ENCODE data around the gene KRTAP10-3.
A peak's percentile ranks its signal among the peaks of the same experiment; 100 is the strongest.
"Not testable (repeated sequence)": the region's sequence is repeated elsewhere in the genome, so short reads cannot be mapped to it uniquely, and the experiment has no call there.

The KRTAP10-3 gene, protein sequence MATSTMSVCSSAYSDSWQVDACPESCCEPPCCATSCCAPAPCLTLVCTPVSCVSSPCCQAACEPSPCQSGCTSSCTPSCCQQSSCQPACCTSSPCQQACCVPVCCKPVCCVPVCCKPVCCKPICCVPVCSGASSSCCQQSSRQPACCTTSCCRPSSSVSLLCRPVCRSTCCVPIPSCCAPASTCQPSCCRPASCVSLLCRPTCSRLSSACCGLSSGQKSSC

DNA sequence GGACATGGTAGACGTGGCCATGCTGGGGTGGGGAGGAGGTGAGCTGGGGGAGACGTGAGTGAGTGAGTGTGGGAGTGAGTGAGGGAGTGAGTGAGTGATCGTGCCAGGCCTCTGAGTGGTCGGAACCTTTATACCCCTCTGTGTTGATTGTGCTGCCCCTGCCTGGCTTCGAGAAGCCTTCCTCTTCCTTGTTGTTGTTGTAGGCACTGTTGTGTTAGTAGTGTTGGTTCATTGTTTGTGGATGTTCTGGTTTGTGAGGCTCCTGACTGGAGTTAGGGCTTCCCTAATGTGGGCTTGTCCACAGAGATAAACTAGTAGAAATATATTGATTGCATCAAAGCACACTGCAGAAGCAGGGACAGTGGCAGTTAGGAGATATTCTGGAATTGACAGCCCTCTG lies at the start of gene KRTAP10-3:
Gene KRTAP10-3 (minus strand): TSS at position 101 of the 400 bp plus-strand sequence. CDS start 80 bp downstream, at position 21.
- no peak within 1 kb of the TSS for H3K4me3 Mint-ChIP-seq
- no peaks in the 10 kb centered on the region for H3K36me3 Mint-ChIP-seq (ENCODE audit: low read depth)
- peaks cover 7% of the 10 kb centered on the region for H3K9me3 Mint-ChIP-seq
- no peaks in the 10 kb centered on the region for H3K27me3 Mint-ChIP-seq
- H3K4me1 Mint-ChIP-seq (ENCODE audit: low read depth) = no peaks in the 10 kb centered on the region
- no peak within 1 kb of the TSS for H3K27ac Mint-ChIP-seq

DNA sequence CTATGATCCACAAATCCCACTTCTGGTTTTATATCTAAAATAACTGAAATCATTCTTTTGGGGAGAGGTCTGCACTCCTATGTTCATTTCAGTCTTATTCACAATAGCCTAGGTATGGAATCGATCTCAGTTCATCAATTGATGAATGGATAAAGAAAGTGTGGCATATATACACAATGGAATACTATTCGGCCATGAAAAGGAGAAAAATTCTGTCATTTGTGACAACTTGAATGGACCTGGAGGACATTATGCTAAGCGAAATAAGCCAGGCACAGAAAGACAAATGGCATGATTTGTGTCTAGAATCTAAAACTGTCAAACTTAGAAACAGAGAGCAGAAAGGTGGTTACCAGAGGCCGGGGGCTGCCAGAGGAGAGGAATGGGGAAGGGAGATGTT lies 47.9 kb upstream of the KRTAP10-3 start:
- H3K4me1 Mint-ChIP-seq (ENCODE audit: low read depth) = no peaks in the 10 kb centered on the region
- peaks cover 6% of the 10 kb centered on the region for H3K27me3 Mint-ChIP-seq
- H3K36me3 Mint-ChIP-seq (ENCODE audit: low read depth) = peaks cover 6% of the 10 kb centered on the region
- H3K27ac Mint-ChIP-seq = no peak overlapping the region
- peaks cover 27% of the 10 kb centered on the region for H3K9me3 Mint-ChIP-seq
- H3K4me3 Mint-ChIP-seq = no peak overlapping the region

DNA sequence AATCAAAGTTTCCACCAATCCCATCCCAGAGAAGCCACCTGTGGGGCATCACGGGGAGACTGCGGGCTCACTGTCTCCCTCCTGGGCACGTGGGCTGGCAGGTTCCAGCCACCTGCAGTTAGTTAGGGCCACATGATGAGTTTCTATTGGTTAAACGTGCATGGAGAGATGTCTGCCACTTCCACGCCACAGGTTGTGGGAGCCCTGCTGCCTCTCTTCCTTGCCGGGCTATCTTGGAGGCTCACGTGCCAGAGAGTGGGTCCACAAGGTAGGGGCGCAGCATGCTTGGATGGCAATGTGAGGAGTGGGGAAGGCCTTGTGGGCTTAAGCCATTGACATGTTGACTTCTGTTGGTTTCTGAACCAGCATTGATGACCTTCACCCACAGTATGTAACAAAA lies 45.3 kb upstream of the KRTAP10-3 start:
- Mint-ChIP-seq H3K27ac (no peak overlapping the region), H3K9me3 (peaks cover 8% of the 10 kb centered on the region), H3K4me3 (no peak overlapping the region), H3K27me3 (peaks cover 6% of the 10 kb centered on the region), H3K4me1 (ENCODE audit: low read depth) (no peaks in the 10 kb centered on the region), H3K36me3 (ENCODE audit: low read depth) (no peaks in the 10 kb centered on the region)

DNA sequence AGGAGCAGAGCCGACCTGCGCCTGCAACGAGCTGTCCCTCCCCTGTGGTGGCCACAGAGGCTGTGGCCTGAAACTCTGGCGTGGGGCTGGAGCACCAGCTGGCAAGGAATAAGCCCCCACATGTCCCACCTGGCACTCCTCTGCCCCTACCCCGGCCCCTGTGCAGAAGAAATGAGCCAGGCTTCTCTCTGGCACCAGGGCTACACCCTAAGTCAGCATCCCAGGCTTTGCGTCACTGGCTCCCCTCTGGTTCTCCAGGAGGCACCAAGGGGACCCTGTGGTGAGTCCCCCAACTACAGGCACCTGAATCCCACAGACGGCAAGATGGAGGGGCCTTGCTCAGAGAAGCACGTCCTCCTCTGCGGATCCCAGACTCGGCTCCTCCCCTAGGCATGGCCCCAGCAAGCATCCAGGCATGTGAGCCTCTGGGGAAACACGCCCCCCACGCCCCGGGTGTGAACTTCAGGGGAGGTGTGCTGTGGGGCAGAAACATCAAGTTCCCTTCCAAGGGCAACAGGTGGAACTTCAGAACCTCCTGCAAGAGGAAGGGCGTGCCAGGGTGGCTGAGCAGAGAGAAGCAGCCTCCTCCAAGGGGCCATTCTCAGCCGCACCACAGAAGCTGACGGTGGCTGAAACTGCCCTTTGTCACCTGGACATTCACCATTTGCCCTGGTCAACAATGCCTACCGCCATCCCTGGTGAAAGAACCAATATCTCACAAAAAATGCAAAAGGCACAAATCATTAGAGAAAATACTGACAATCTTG lies 44.7 kb upstream of the KRTAP10-3 start:
- Mint-ChIP-seq H3K27ac (no peak overlapping the region), H3K9me3 (peaks cover 11% of the 10 kb centered on the region), H3K36me3 (ENCODE audit: low read depth) (no peaks in the 10 kb centered on the region), H3K4me3 (no peak overlapping the region), H3K4me1 (ENCODE audit: low read depth) (no peaks in the 10 kb centered on the region), H3K27me3 (peaks cover 11% of the 10 kb centered on the region)

DNA sequence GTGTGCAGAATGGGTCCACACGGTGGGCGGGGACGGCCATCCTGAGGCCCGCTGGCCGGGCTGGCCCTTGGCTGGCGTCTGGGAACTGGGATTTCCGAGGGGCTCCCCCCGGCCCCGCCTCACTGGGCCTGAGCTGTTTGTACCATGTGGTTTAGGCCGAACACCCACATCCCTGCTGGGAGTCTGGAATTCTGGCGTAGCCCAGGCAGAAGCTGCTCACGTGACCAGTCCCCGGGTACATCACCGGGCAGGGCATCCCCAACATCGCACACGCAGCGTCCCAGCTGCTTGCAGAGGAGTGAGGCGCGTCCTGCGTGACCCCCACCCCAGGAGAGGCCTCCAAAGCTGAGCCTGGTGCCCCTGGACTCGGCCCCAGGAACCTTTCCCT lies 43.9 kb upstream of the KRTAP10-3 start:
- H3K27ac Mint-ChIP-seq = no peak overlapping the region
- no peaks in the 10 kb centered on the region for H3K4me1 Mint-ChIP-seq (ENCODE audit: low read depth)
- peaks cover 7% of the 10 kb centered on the region for H3K9me3 Mint-ChIP-seq
- peaks cover 11% of the 10 kb centered on the region for H3K27me3 Mint-ChIP-seq
- no peaks in the 10 kb centered on the region for H3K36me3 Mint-ChIP-seq (ENCODE audit: low read depth)
- H3K4me3 Mint-ChIP-seq = no peak overlapping the region

DNA sequence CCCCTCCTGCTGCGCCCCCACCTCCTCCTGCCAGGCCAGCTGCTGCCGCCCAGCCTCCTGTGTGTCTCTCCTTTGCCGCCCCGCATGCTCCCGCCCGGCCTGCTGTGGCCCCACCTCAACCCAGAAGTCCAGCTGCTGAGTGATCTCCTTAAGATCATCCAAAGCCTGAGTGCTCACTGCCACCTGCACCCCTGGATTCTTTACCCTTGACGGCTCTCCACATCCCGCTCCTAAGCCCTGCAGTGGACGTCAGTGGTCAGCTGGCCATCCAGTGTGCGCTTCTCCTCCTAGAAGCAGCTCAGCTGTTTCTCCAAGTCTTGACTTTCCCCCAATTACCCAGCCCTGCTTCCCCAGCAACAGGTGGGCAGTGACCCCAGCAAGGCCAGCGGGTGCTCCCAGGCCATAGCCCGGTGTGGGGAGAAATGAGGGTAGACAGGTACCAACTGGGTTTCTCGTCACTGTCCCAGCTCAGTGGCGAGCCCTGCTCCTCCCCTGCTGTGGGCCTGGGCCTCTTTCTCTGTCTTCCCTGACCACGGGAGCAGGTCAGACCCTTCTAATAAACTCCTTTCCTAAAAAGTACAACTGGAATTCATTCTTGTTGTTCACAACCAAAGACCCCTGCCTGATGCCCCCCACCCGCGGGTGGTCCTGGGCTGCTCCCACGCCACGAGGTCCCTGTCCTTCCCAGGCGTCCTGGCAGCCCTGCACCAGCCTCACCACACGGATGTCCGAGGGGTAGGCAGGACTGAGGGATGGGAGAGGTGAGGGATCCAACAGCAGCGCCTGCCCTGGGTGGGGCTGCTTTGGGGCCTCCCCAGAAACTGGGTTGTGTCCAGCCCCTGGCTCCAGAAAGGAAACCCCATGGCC lies 43.2 kb upstream of the KRTAP10-3 start:
- no peaks in the 10 kb centered on the region for H3K4me1 Mint-ChIP-seq (ENCODE audit: low read depth)
- H3K27me3 Mint-ChIP-seq = peaks cover 11% of the 10 kb centered on the region
- H3K27ac Mint-ChIP-seq = no peak overlapping the region
- H3K9me3 Mint-ChIP-seq = peaks cover 6% of the 10 kb centered on the region
- H3K36me3 Mint-ChIP-seq (ENCODE audit: low read depth) = no peaks in the 10 kb centered on the region
- H3K4me3 Mint-ChIP-seq = no peak overlapping the region

DNA sequence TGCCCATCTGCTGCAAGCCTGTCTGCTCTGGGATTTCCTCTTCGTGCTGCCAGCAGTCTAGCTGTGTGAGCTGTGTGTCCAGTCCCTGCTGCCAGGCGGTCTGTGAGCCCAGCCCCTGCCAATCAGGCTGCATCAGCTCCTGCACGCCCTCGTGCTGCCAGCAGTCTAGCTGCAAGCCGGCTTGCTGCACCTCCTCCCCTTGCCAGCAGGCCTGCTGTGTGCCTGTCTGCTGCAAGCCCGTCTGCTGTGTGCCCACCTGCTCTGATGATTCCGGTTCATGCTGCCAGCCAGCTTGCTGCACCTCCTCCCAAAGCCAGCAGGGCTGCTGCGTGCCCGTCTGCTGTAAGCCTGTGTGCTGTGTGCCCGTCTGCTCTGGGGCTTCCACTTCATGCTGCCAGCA lies 42.5 kb upstream of the KRTAP10-3 start:
- H3K27ac Mint-ChIP-seq; H3K4me1 Mint-ChIP-seq (ENCODE audit: low read depth); H3K9me3 Mint-ChIP-seq; H3K4me3 Mint-ChIP-seq; H3K36me3 Mint-ChIP-seq (ENCODE audit: low read depth): not testable (repeated sequence)
- peaks cover 11% of the 10 kb centered on the region for H3K27me3 Mint-ChIP-seq

DNA sequence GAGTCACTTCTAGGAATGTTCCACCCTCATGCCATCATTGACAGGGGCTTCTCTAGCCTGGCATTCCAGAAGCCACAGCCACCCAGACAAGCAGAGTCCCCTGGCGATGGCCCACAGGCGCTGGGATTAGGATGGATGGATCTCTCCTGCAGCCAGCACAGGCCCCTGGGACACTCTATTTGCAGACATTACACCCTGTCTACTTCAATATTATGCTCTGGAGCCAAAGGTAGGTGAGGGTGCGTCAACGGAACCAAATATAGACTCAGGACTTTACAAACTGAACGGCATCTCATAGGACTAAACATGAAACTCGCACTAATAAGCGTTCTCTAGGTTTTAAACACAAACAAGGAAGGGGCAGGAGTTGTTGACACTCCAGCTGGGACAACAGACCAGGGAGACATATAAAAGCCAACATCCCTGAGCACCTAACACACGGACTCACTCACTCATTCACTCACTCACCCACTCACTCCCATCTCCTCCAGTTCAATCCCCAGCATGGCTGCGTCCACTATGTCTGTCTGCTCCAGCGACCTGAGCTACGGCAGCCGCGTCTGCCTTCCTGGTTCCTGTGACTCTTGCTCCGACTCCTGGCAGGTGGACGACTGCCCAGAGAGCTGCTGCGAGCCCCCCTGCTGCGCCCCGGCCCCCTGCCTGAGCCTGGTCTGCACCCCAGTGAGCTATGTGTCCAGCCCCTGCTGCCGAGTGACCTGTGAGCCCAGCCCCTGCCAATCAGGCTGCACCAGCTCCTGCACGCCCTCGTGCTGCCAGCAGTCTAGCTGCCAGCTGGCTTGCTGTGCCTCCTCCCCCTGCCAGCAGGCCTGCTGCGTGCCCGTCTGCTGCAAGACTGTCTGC lies 41.8 kb upstream of the KRTAP10-3 start, which contains the start of gene KRTAP10-7:
Gene KRTAP10-7 (plus strand): TSS at position 480 of the 861 bp plus-strand sequence. CDS start 25 bp downstream, at position 505.
- H3K4me1 Mint-ChIP-seq (ENCODE audit: low read depth); H3K36me3 Mint-ChIP-seq (ENCODE audit: low read depth); H3K4me3 Mint-ChIP-seq; H3K27ac Mint-ChIP-seq; H3K9me3 Mint-ChIP-seq: not testable (repeated sequence)
- H3K27me3 Mint-ChIP-seq = peaks cover 11% of the 10 kb centered on the region

DNA sequence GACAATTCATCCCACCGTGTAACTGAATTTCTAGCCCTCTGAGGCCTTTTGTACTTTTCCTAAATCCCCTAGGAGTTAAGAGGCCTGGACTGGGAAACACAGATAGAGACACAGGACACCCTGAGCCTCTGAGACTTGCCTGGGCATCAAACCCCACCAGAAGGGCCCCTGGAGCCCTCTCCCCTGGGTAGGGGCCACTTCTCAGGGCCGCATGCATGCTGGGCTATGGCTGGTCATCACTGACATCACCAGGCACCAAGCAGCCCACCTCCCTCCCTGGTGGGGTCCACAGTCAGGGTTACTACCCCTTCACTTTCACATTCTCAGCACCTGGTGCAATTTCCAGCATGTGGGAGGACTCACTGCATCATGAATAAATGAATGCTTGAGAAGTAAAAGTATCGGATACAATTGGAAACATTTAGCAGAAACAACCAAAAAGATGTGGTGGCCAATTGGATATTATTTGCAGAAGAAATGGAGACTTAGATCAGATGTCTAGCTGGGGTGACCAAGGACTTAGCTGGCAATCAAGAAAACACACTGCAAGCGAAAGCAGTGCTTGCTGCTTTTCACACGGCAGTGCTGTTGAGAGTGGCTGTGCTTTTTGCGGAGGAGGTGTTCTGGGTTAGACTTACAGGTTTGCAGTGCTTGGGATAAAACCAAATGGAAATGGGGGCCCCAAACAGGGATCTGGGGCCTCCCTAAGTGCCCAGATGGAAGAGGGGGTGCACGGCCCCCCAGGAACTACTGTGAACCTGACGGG lies 40.9 kb upstream of the KRTAP10-3 start:
- no peaks in the 10 kb centered on the region for H3K4me1 Mint-ChIP-seq (ENCODE audit: low read depth)
- peaks cover 6% of the 10 kb centered on the region for H3K9me3 Mint-ChIP-seq
- H3K36me3 Mint-ChIP-seq (ENCODE audit: low read depth) = no peaks in the 10 kb centered on the region
- peaks cover 5% of the 10 kb centered on the region for H3K27me3 Mint-ChIP-seq
- no peak overlapping the region for H3K4me3 Mint-ChIP-seq
- H3K27ac Mint-ChIP-seq = no peak overlapping the region

DNA sequence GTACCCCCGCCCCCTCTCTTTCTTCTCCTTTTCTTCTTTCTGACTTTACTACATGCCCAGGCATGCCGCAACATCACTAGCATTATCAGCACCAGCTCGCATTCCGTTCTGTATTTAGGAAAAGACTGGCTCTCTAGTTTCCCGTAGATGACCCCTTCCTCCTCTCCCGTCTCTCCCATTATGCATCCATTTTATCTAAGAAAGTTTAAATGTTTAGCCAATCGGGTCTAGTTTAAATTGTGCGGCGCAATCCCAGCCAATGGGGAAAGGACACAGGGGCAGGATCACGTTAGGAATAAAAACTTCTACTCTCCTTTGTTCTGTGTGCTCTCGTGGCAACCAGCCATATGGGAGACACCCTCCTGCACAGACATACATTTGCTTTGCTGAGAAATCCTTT lies 39.5 kb upstream of the KRTAP10-3 start:
- Mint-ChIP-seq H3K36me3 (ENCODE audit: low read depth) (no peaks in the 10 kb centered on the region), H3K27me3 (peaks cover 5% of the 10 kb centered on the region), H3K27ac (no peak overlapping the region), H3K4me1 (ENCODE audit: low read depth) (no peaks in the 10 kb centered on the region), H3K9me3 (peaks cover 6% of the 10 kb centered on the region), H3K4me3 (no peak overlapping the region)

DNA sequence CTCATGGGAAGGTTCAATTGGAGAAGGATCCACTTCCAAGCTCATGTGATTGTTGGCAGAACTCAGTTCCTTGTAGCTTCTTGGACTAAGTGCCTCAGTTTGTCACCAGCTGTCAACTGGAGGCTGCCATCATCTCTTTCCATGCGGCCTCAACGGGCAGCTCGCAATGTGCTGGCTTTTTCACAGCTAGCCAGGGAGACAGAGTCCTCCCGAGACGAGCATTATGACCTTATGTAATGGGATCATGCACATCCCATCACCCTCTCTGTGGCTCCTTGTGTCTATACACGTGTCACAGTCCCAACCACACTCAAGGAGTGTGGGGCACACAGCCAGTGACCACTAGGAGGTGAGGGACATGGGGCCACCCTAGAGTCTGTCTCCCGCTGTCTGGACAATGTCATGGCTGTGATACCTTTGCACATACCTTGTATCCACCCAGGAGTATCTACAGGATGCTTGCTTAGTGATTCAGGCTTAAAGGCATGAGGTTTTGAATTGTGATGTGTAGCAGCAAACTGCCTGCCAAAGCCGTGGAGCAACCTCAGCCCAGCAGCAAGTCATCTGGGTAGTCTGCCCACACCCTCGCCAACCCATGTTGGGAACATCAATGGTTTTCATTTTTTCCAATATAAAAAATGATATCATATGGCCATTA lies 37.6 kb upstream of the KRTAP10-3 start:
- Mint-ChIP-seq H3K27ac (no peak overlapping the region), H3K27me3 (peaks cover 5% of the 10 kb centered on the region), H3K4me1 (ENCODE audit: low read depth) (no peaks in the 10 kb centered on the region), H3K9me3 (peaks cover 6% of the 10 kb centered on the region), H3K36me3 (ENCODE audit: low read depth) (no peaks in the 10 kb centered on the region), H3K4me3 (no peak overlapping the region)

DNA sequence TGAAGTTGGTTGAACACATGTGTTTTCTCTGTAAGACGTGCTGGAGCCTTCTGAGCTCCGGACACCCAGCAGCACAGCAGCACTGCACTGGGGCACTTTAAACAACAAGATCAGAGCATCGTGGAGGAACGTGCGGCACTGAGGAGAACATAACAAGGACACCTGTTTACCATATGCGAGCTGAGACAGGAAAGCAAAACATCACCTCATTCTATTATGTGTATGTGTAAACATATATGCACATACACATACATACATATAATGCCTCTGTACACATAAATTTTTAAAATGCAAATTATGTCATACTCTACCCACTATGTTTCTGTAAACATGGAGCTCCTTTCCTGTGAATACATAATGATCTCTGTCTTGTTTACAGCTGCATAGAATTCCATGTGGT lies 36.9 kb upstream of the KRTAP10-3 start:
- peaks cover 6% of the 10 kb centered on the region for H3K9me3 Mint-ChIP-seq
- no peak overlapping the region for H3K27ac Mint-ChIP-seq
- H3K4me3 Mint-ChIP-seq = no peak overlapping the region
- H3K4me1 Mint-ChIP-seq (ENCODE audit: low read depth) = no peaks in the 10 kb centered on the region
- H3K36me3 Mint-ChIP-seq (ENCODE audit: low read depth) = no peaks in the 10 kb centered on the region
- peaks cover 5% of the 10 kb centered on the region for H3K27me3 Mint-ChIP-seq

DNA sequence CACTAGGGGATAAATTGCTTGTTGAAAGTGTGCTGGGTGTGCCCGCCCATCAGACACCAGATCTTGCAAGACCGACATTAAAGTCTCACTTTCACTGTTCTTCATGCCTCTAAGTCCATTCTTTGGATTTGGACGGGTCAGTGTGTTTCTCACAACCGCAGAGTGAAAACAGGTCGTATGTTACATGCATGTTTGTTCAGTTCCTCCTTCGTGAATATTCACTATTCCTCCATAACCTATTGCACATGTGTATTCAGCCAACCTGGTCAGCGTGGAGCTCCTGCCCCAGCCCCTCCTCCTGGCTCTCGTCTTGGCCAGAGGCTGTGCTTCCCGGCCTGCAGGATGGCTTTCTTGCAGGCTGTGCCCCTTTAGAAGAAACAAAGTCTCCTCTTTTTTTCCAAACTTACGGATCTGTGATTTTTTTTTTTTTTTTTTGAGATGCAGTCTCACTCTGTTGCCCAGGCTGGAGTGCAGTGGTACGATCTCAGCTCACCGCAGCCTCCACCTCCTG lies 35.9 kb upstream of the KRTAP10-3 start:
- peaks cover 6% of the 10 kb centered on the region for H3K27me3 Mint-ChIP-seq
- peaks cover 6% of the 10 kb centered on the region for H3K9me3 Mint-ChIP-seq
- no peaks in the 10 kb centered on the region for H3K36me3 Mint-ChIP-seq (ENCODE audit: low read depth)
- H3K4me3 Mint-ChIP-seq = no peak overlapping the region
- H3K27ac Mint-ChIP-seq = peak overlapping the region; percentile 0
- no peaks in the 10 kb centered on the region for H3K4me1 Mint-ChIP-seq (ENCODE audit: low read depth)

Data from stimulated activated naive CD8-positive, alpha-beta T cell treated with anti-CD3 and anti-CD28 coated beads, Interleukin-15, Interleukin-2, amounts not matched to agents 100 ng/mL and 50 ng/mL, for 24 hours (primary cell).